ENCODE results near the gene TOGARAM2.

Gene TOGARAM2

GRCh38 chr2:29040552-29040951, 59.5 kb downstream of the TOGARAM2 start (continued):
- no peak for TF ChIP-seq ZBTB21 (tag by site-specific recombination; IDR thresholded peaks at IDR 0.05)
- no peak for TF ChIP-seq ZBTB26 (tag by site-specific recombination; optimal IDR thresholded peaks at IDR 0.05)
- no peak for TF ChIP-seq ZNF513 (tag by site-specific recombination; IDR thresholded peaks at IDR 0.05)
- TF ChIP-seq ZFP41 (tag by site-specific recombination; IDR thresholded peaks at IDR 0.05; ENCODE audit: borderline replicate concordance), result no peak

- Histone ChIP-seq H3K27ac (ENCODE audit: extremely low read depth, low read depth, low read length) (no peak overlapping the region), H3K9me3 (ENCODE audit: control insufficient read depth, insufficient read depth, low read depth, low read length) (no peaks in the 10 kb centered on the region), H3K4me3 (ENCODE audit: low read depth, low read length) (no peak overlapping the region), H3K4me1 (ENCODE audit: control insufficient read depth, insufficient read depth, low read length) (no peaks in the 10 kb centered on the region), H3K36me3 (ENCODE audit: control insufficient read depth in 2 of 2, insufficient read depth in 1 of 2, low read length in 2 of 2) (no peaks in the 10 kb centered on the region)
- ChIA-PET POLR2A (no interaction called here), CTCF (interaction anchor here (0.5 to 1.1 kb wide), 2 partner anchors 63 to 106 kb away, joined by 3 read pairs; no protein-coding TSS in a partner anchor)
- TF ChIP-seq ZNF561 (tag by site-specific recombination; IDR thresholded peaks at IDR 0.05; ENCODE audit: borderline replicate concordance) (no peak), MYNN (tag by site-specific recombination; IDR thresholded peaks at IDR 0.05; ENCODE audit: borderline replicate concordance) (no peak)
Observed at GRCh38 chr2:29041161-29041660, 60.1 kb downstream of the TOGARAM2 start.

- TF ChIP-seq WT1 (tag by site-specific recombination; IDR thresholded peaks at IDR 0.05) (no peak), ZXDB (tag by site-specific recombination; IDR thresholded peaks at IDR 0.05) (no peak), TCF7L2 (IDR thresholded peaks at IDR 0.05; ENCODE audit: borderline replicate concordance, low read depth, low read length) (no peak), ZBTB48 (tag by site-specific recombination; IDR thresholded peaks at IDR 0.05) (no peak), ZSCAN16 (tag by site-specific recombination; IDR thresholded peaks at IDR 0.05) (no peak), ZEB2 (tag by site-specific recombination; IDR thresholded peaks at IDR 0.05) (no peak), TSHZ1 (tag by site-specific recombination; IDR thresholded peaks at IDR 0.05; ENCODE audit: borderline replicate concordance) (no peak), PRDM4 (tag by site-specific recombination; IDR thresholded peaks at IDR 0.05) (no peak), ZNF555 (tag by site-specific recombination; conservative IDR thresholded peaks at IDR 0.05) (no peak), ZNF707 (tag by site-specific recombination; IDR thresholded peaks at IDR 0.05) (no peak), ZNF175 (tag by site-specific recombination; IDR thresholded peaks at IDR 0.05) (no peak), ZNF629 (tag by site-specific recombination; IDR thresholded peaks at IDR 0.05) (no peak), ZNF654 (tag by site-specific recombination; IDR thresholded peaks at IDR 0.05; ENCODE audit: low read depth) (no peak), PRDM6 (tag by site-specific recombination; IDR thresholded peaks at IDR 0.05) (no peak), BCL11B (tag by site-specific recombination; IDR thresholded peaks at IDR 0.05; ENCODE audit: low read depth) (no peak), GLIS1 (tag by site-specific recombination; IDR thresholded peaks at IDR 0.05) (no peak), ZNF768 (tag by site-specific recombination; IDR thresholded peaks at IDR 0.05) (no peak)
- H3K4me3 ChIP-seq (ENCODE audit: low read depth, low read length), result no peak overlapping the region
- ChIA-PET POLR2A (interaction anchor here (0.6 kb wide), 1 partner anchor 46 kb away, joined by 3 read pairs; no protein-coding TSS in a partner anchor), CTCF (no interaction called here)
- H3K27ac ChIP-seq (ENCODE audit: extremely low read depth, low read depth, low read length), result no peak overlapping the region
- no peaks in the 10 kb centered on the region for H3K4me1 ChIP-seq (ENCODE audit: control insufficient read depth, insufficient read depth, low read length)
- no peaks in the 10 kb centered on the region for H3K9me3 ChIP-seq (ENCODE audit: control insufficient read depth, insufficient read depth, low read depth, low read length)
- H3K36me3 ChIP-seq (ENCODE audit: control insufficient read depth in 2 of 2, insufficient read depth in 1 of 2, low read length in 2 of 2), result no peaks in the 10 kb centered on the region
Observed at GRCh38 chr2:29042561-29043075, 61.5 kb downstream of the TOGARAM2 start.
